ENCODE data around the gene EXD3.

GRCh38 chr9:137446851-137447471, 24.0 kb upstream of the EXD3 start:
- TF ChIP-seq CTCF (IDR thresholded peaks at IDR 0.05) (no peak), POLR2AphosphoS5 (IDR thresholded peaks at IDR 0.05) (no peak), POLR2A (IDR thresholded peaks at IDR 0.05; ENCODE audit: low read depth) (no peak)

Measured in esophagus muscularis mucosa (tissue), 3 donors.